Measurements from ENCODE around the gene MICB.
A peak's percentile ranks its signal among the peaks of the same experiment; 100 is the strongest.

MICB gene

DNA sequence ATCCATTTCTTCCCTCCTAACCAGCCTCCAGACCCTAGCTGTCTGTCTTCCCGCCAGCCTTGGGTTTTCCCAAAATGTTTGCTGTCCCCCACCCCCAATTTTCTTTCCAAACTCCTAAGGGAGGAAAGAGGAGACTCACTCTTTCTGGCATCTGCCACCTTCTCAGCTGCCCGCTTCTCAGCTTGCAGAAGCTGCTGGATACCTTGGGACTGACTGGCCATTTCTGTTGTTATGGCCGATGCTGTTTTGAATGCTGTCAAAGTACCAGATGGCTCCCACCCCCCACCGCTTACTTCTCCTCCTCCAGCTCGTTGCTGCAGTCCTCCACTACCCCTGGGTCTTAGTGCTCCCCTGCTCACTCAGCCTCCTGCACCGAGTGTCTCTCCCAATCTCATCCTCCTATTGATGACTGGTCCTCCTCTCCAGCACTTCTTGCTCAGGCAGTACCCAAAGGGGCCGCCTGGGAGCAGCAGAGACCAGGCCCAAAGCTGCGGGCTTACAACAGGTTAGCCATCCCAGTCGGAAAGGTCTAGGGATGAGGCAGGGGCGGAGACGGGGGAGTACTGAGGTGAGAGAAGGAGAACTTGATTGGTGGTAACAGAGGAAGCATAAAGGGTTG, 48.5 kb downstream of the MICB start, which contains the start of gene ATP6V1G2 (continued):
- TF ChIP-seq, protein P1, sequence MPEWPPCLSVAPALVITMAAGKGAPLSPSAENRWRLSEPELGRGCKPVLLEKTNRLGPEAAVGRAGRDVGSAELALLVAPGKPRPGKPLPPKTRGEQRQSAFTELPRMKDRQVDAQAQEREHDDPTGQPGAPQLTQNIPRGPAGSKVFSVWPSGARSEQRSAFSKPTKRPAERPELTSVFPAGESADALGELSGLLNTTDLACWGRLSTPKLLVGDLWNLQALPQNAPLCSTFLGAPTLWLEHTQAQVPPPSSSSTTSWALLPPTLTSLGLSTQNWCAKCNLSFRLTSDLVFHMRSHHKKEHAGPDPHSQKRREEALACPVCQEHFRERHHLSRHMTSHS (tag by site-specific recombination; IDR thresholded peaks at IDR 0.05), result no peak
- TF ChIP-seq ZSCAN23 (tag by site-specific recombination; IDR thresholded peaks at IDR 0.05) (no peak), ZNF596 (tag by site-specific recombination; IDR thresholded peaks at IDR 0.05) (no peak), YY1 (tag by site-specific recombination; IDR thresholded peaks at IDR 0.05) (0 out of 2 replicates have a peak, but pooled peaks have one; percentile 27), ZSCAN16 (tag by site-specific recombination; IDR thresholded peaks at IDR 0.05) (no peak), ZNF354C (tag by site-specific recombination; IDR thresholded peaks at IDR 0.05; ENCODE audit: borderline replicate concordance, low read depth) (no peak), ZNF121 (tag by site-specific recombination; IDR thresholded peaks at IDR 0.05) (no peak), ZNF169 (tag by site-specific recombination; IDR thresholded peaks at IDR 0.05) (no peak), PRDM1 (tag by site-specific recombination; IDR thresholded peaks at IDR 0.05) (no peak), HOXA7 (CRISPR knock-in tag; IDR thresholded peaks at IDR 0.05; ENCODE audit: borderline replicate concordance) (no peak), SCRT1 (tag by site-specific recombination; IDR thresholded peaks at IDR 0.05; ENCODE audit: borderline replicate concordance) (peak; percentile 99), KLF10 (tag by site-specific recombination; IDR thresholded peaks at IDR 0.05) (peak; percentile 37; the same call in 1 of the 2 replicates), WT1 (tag by site-specific recombination; IDR thresholded peaks at IDR 0.05) (no peak; the same call in none of the 2 replicates), SP2 (tag by site-specific recombination; IDR thresholded peaks at IDR 0.05) (peak; percentile 75), ZNF404 (tag by site-specific recombination; IDR thresholded peaks at IDR 0.05) (no peak), ZNF175 (tag by site-specific recombination; IDR thresholded peaks at IDR 0.05) (no peak), ZBTB48 (tag by site-specific recombination; IDR thresholded peaks at IDR 0.05) (no peak; the same call in 1 of the 2 replicates), ZSCAN30 (tag by site-specific recombination; IDR thresholded peaks at IDR 0.05) (peak; percentile 97; the same call in 1 of the 2 replicates)
- TF ChIP-seq, protein P2, sequence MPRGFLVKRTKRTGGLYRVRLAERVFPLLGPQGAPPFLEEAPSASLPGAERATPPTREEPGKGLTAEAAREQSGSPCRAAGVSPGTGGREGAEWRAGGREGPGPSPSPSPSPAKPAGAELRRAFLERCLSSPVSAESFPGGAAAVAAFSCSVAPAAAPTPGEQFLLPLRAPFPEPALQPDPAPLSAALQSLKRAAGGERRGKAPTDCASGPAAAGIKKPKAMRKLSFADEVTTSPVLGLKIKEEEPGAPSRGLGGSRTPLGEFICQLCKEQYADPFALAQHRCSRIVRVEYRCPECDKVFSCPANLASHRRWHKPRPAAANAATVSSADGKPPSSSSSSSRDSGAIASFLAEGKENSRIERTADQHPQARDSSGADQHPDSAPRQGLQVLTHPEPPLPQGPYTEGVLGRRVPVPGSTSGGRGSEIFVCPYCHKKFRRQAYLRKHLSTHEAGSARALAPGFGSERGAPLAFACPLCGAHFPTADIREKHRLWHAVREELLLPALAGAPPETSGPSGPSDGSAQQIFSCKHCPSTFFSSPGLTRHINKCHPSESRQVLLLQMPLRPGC (tag by site-specific recombination; IDR thresholded peaks at IDR 0.05), result no peak
- TF ChIP-seq, protein P3, sequence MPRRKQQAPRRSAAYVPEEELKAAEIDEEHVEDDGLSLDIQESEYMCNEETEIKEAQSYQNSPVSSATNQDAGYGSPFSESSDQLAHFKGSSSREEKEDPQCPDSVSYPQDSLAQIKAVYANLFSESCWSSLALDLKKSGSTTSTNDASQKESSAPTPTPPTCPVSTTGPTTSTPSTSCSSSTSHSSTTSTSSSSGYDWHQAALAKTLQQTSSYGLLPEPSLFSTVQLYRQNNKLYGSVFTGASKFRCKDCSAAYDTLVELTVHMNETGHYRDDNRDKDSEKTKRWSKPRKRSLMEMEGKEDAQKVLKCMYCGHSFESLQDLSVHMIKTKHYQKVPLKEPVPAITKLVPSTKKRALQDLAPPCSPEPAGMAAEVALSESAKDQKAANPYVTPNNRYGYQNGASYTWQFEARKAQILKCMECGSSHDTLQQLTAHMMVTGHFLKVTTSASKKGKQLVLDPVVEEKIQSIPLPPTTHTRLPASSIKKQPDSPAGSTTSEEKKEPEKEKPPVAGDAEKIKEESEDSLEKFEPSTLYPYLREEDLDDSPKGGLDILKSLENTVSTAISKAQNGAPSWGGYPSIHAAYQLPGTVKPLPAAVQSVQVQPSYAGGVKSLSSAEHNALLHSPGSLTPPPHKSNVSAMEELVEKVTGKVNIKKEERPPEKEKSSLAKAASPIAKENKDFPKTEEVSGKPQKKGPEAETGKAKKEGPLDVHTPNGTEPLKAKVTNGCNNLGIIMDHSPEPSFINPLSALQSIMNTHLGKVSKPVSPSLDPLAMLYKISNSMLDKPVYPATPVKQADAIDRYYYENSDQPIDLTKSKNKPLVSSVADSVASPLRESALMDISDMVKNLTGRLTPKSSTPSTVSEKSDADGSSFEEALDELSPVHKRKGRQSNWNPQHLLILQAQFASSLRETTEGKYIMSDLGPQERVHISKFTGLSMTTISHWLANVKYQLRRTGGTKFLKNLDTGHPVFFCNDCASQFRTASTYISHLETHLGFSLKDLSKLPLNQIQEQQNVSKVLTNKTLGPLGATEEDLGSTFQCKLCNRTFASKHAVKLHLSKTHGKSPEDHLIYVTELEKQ (tag by site-specific recombination; IDR thresholded peaks at IDR 0.05; ENCODE audit: borderline replicate concordance), result no peak
- TF ChIP-seq, protein P4, sequence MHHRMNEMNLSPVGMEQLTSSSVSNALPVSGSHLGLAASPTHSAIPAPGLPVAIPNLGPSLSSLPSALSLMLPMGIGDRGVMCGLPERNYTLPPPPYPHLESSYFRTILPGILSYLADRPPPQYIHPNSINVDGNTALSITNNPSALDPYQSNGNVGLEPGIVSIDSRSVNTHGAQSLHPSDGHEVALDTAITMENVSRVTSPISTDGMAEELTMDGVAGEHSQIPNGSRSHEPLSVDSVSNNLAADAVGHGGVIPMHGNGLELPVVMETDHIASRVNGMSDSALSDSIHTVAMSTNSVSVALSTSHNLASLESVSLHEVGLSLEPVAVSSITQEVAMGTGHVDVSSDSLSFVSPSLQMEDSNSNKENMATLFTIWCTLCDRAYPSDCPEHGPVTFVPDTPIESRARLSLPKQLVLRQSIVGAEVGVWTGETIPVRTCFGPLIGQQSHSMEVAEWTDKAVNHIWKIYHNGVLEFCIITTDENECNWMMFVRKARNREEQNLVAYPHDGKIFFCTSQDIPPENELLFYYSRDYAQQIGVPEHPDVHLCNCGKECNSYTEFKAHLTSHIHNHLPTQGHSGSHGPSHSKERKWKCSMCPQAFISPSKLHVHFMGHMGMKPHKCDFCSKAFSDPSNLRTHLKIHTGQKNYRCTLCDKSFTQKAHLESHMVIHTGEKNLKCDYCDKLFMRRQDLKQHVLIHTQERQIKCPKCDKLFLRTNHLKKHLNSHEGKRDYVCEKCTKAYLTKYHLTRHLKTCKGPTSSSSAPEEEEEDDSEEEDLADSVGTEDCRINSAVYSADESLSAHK (tag by site-specific recombination; IDR thresholded peaks at IDR 0.05), result no peak
- TF ChIP-seq, protein P5, sequence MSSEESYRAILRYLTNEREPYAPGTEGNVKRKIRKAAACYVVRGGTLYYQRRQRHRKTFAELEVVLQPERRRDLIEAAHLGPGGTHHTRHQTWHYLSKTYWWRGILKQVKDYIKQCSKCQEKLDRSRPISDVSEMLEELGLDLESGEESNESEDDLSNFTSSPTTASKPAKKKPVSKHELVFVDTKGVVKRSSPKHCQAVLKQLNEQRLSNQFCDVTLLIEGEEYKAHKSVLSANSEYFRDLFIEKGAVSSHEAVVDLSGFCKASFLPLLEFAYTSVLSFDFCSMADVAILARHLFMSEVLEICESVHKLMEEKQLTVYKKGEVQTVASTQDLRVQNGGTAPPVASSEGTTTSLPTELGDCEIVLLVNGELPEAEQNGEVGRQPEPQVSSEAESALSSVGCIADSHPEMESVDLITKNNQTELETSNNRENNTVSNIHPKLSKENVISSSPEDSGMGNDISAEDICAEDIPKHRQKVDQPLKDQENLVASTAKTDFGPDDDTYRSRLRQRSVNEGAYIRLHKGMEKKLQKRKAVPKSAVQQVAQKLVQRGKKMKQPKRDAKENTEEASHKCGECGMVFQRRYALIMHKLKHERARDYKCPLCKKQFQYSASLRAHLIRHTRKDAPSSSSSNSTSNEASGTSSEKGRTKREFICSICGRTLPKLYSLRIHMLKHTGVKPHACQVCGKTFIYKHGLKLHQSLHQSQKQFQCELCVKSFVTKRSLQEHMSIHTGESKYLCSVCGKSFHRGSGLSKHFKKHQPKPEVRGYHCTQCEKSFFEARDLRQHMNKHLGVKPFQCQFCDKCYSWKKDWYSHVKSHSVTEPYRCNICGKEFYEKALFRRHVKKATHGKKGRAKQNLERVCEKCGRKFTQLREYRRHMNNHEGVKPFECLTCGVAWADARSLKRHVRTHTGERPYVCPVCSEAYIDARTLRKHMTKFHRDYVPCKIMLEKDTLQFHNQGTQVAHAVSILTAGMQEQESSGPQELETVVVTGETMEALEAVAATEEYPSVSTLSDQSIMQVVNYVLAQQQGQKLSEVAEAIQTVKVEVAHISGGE (tag by site-specific recombination; conservative IDR thresholded peaks at IDR 0.05; ENCODE audit: low read depth), result peak; percentile 90
- TF ChIP-seq, protein P6, sequence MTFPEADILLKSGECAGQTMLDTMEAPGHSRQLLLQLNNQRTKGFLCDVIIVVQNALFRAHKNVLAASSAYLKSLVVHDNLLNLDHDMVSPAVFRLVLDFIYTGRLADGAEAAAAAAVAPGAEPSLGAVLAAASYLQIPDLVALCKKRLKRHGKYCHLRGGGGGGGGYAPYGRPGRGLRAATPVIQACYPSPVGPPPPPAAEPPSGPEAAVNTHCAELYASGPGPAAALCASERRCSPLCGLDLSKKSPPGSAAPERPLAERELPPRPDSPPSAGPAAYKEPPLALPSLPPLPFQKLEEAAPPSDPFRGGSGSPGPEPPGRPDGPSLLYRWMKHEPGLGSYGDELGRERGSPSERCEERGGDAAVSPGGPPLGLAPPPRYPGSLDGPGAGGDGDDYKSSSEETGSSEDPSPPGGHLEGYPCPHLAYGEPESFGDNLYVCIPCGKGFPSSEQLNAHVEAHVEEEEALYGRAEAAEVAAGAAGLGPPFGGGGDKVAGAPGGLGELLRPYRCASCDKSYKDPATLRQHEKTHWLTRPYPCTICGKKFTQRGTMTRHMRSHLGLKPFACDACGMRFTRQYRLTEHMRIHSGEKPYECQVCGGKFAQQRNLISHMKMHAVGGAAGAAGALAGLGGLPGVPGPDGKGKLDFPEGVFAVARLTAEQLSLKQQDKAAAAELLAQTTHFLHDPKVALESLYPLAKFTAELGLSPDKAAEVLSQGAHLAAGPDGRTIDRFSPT (tag by site-specific recombination; IDR thresholded peaks at IDR 0.05), result no peak
- TF ChIP-seq, protein P7, sequence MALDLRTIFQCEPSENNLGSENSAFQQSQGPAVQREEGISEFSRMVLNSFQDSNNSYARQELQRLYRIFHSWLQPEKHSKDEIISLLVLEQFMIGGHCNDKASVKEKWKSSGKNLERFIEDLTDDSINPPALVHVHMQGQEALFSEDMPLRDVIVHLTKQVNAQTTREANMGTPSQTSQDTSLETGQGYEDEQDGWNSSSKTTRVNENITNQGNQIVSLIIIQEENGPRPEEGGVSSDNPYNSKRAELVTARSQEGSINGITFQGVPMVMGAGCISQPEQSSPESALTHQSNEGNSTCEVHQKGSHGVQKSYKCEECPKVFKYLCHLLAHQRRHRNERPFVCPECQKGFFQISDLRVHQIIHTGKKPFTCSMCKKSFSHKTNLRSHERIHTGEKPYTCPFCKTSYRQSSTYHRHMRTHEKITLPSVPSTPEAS (tag by site-specific recombination; IDR thresholded peaks at IDR 0.05), result no peak
